IMR-90 (cell line): Measurements from ENCODE around the gene SBNO1. TPM values are rescaled to one million over a fixed set of nuclear protein-coding genes. Genes with fewer than 3 reads are reported as not detected.

Experiments
- ATAC-seq: fragments of 200-7000 bp; cut with Tn5 transposase; 2 replicates; pipeline ENCODE4 v1.9.1; 2020; ENCODE audit warnings: low read depth, mild to moderate bottlenecking, moderate library complexity
- BruUV-seq: library from RNA; stranded (reverse); fragments of 400-500 nt; replicated peaks from 2 replicates; lab custom pipeline; 2021; lab: Mats Ljungman, UMichigan
- CTCF ChIA-PET: fragments of 300-600 bp; formaldehyde crosslinking; extraction: SDS; loops from one replicate; lab custom pipeline; 2021; ENCODE audit warnings: antibody characterized with exemption; lab: Yijun Ruan, JAX
- POLR2A ChIA-PET: fragments of 300-600 bp; sonication (Branson Sonifier 250); formaldehyde crosslinking; loops from one replicate; lab custom pipeline; 2022; ENCODE audit warnings: antibody characterized with exemption; ENCODE audit not compliant: unreplicated experiment; lab: Charles Lee
- DNase-seq: peaks from one replicate; pipeline ENCODE4 v3.0.0; 2013
- H2AFZ ChIP-seq: replicated peaks from 2 replicates; pipeline ENCODE3; 2013; ENCODE audit warnings: low read length, mild to moderate bottlenecking; ENCODE audit not compliant: poor library complexity
- H2AK5ac ChIP-seq: 2 replicates; pipeline ENCODE4 v1.6.1; 2013; ENCODE audit warnings: low read depth, low read length, inconsistent platforms
- H2AK9ac ChIP-seq: replicated peaks from 2 replicates; pipeline ENCODE3; 2013; ENCODE audit warnings: mild to moderate bottlenecking, low read depth, low read length, moderate library complexity; ENCODE audit not compliant: poor library complexity
- H2BK120ac ChIP-seq: 2 replicates; pipeline ENCODE4 v1.6.1; 2013; ENCODE audit warnings: low read depth, low read length, inconsistent platforms
- H2BK15ac ChIP-seq: 3 replicates; pipeline ENCODE4 v1.6.1; 2013; ENCODE audit warnings: low read depth, low read length, inconsistent platforms
- H2BK20ac ChIP-seq: 2 replicates; pipeline ENCODE4 v1.6.1; 2013; ENCODE audit warnings: low read depth, mild to moderate bottlenecking, inconsistent platforms, low read length, moderate library complexity
- H2BK5ac ChIP-seq: 2 replicates; pipeline ENCODE4 v1.6.1; 2013; ENCODE audit warnings: mild to moderate bottlenecking, low read depth, low read length, inconsistent platforms; ENCODE audit not compliant: poor library complexity, severe bottlenecking
- H3K14ac ChIP-seq: replicated peaks from 2 replicates; pipeline ENCODE4 v1.6.1; 2013; ENCODE audit warnings: low read depth, low read length, inconsistent platforms
- H3K18ac ChIP-seq: 2 replicates; pipeline ENCODE4 v1.6.1; 2013; ENCODE audit warnings: low read depth, low read length, control low read depth
- H3K23ac ChIP-seq: 2 replicates; pipeline ENCODE4 v1.6.1; 2013; ENCODE audit warnings: low read depth, low read length, inconsistent platforms
- H3K27ac ChIP-seq: 2 replicates; pipeline ENCODE4 v1.5.1; 2013; ENCODE audit warnings: mild to moderate bottlenecking, control low read depth, low read length; ENCODE audit not compliant: insufficient read depth
- H3K27me3 ChIP-seq: 2 replicates; pipeline ENCODE4 v1.6.1; 2013; ENCODE audit warnings: low read length; ENCODE audit not compliant: control insufficient read depth, insufficient read depth
- H3K36me3 ChIP-seq: 2 replicates; pipeline ENCODE4 v1.6.1; 2013; ENCODE audit warnings: low read length, mixed read lengths; ENCODE audit not compliant: control insufficient read depth, insufficient read depth
- H3K4ac ChIP-seq: 2 replicates; pipeline ENCODE4 v1.6.1; 2013; ENCODE audit warnings: low read depth, low read length, inconsistent platforms
- H3K4me1 ChIP-seq: 2 replicates; pipeline ENCODE4 v1.6.1; 2013; ENCODE audit warnings: low read length, mixed read lengths; ENCODE audit not compliant: control insufficient read depth, insufficient read depth
- H3K4me2 ChIP-seq: 2 replicates; pipeline ENCODE4 v1.6.1; 2013; ENCODE audit warnings: low read depth, mild to moderate bottlenecking, control low read depth, low read length, moderate library complexity
- H3K4me3 ChIP-seq: 2 replicates; pipeline ENCODE4 v1.5.1; 2013; ENCODE audit warnings: low read depth, mild to moderate bottlenecking, control low read depth, low read length, moderate library complexity; ENCODE audit not compliant: insufficient read depth
- H3K56ac ChIP-seq: 2 replicates; pipeline ENCODE4 v1.6.1; 2013; ENCODE audit warnings: low read length, inconsistent platforms; ENCODE audit not compliant: insufficient read depth; ENCODE audit errors: extremely low read depth
- H3K79me1 ChIP-seq, 2 experiments: 2 replicates each; pipeline ENCODE4 v1.6.1; 2013; ENCODE audit warnings: low read length in 2 of 2, inconsistent platforms in 1 of 2, low read depth in 1 of 2
- H3K9ac ChIP-seq: 2 replicates; pipeline ENCODE4 v1.6.1; 2013; ENCODE audit warnings: low read depth, low read length, control low read depth
- H3K9me1 ChIP-seq: 2 replicates; pipeline ENCODE4 v1.6.1; 2013; ENCODE audit warnings: low read length, inconsistent platforms; ENCODE audit not compliant: insufficient read depth
- H3K9me3 ChIP-seq: 2 replicates; pipeline ENCODE4 v1.6.1; 2013; ENCODE audit warnings: low read length; ENCODE audit not compliant: control insufficient read depth, insufficient read depth
- H4K20me1 ChIP-seq: 2 replicates; pipeline ENCODE4 v1.6.1; 2013; ENCODE audit warnings: low read length, inconsistent platforms; ENCODE audit not compliant: insufficient read depth
- H4K5ac ChIP-seq: 2 replicates; pipeline ENCODE4 v1.6.1; 2013; ENCODE audit warnings: mild to moderate bottlenecking, low read depth, low read length, control low read depth
- H4K8ac ChIP-seq, 2 experiments: 2 replicates each; pipeline ENCODE4 v1.6.1; 2013; ENCODE audit warnings: low read depth in 2 of 2, low read length in 2 of 2, control low read depth in 1 of 2, inconsistent platforms in 1 of 2
- H4K91ac ChIP-seq: 2 replicates; pipeline ENCODE4 v1.6.1; 2013; ENCODE audit warnings: low read depth, low read length, inconsistent platforms; ENCODE audit not compliant: insufficient read depth
- BHLHE40 ChIP-seq: fragments of 150-350 bp; IDR thresholded peaks from 2 replicates; pipeline ENCODE4 v1.6.1; 2016; ENCODE audit warnings: mild to moderate bottlenecking, low read depth, low read length
- CEBPB ChIP-seq: IDR thresholded peaks from 2 replicates; pipeline ENCODE4 v1.6.1; 2012; ENCODE audit warnings: low read depth, low read length, improper control_type of control experiment
- FOS ChIP-seq: fragments of 150-350 bp; IDR thresholded peaks from 2 replicates; pipeline ENCODE4 v1.6.1; 2016; ENCODE audit warnings: low read depth, low read length
- MAFK ChIP-seq: IDR thresholded peaks from 2 replicates; pipeline ENCODE4 v1.6.1; 2012; ENCODE audit warnings: low read depth, low read length, improper control_type of control experiment
- MXI1 ChIP-seq: IDR thresholded peaks from 2 replicates; pipeline ENCODE4 v1.6.1; 2012; ENCODE audit warnings: low read depth, mild to moderate bottlenecking, low read length, moderate library complexity, borderline replicate concordance
- WGBS, 2 experiments: methylation state at CpG; one replicate each; pipeline versions ENCODE4 v1.1.5 to v1.1.7; 2013; ENCODE audit warnings: missing lambda C conversion rate in 2 of 2; ENCODE audit not compliant: insufficient read length in 1 of 2; ENCODE audit errors: extremely low coverage in 2 of 2; 5-methylcytosine and 5-hydroxymethylcytosine counted together
- dilution Hi-C: fragments of 300-500 bp; cut with HindIII; formaldehyde crosslinking; loops from one replicate; pipeline ENCODE4 v1.14.3; 2018; ENCODE audit warnings: low sequenced_read_pairs; ENCODE audit not compliant: unreplicated experiment
- in situ Hi-C: fragments of 300-500 bp; cut with MboI; formaldehyde crosslinking; loops from 3 replicates; pipeline ENCODE4 v1.14.3; 2019; ENCODE audit warnings: low sequenced_read_pairs, inconsistent platforms, mixed read lengths
- intact Hi-C: fragments of 100-400 bp; cut with micrococcal nuclease; formaldehyde crosslinking; loops from 2 replicates; pipeline ENCODE4 v1.10.0; 2022
- polyA plus RNA-seq, 3 experiments: library from polyadenylated mRNA; depleted of rRNA; stranded (reverse); fragments of >200 nt; gene quantifications; 2 replicates each; pipeline ENCODE4 v1.2.3, GENCODE V29; 2012; ENCODE audit warnings: low replicate concordance in 1 of 3
- total RNA-seq: library from RNA; depleted of rRNA; stranded (reverse); fragments of >200 nt; gene quantifications from 2 replicates; pipeline ENCODE4 v1.2.3, GENCODE V29; 2012

SBNO1 gene
- total and polyA plus RNA-seq, 2 of the 4 experiments (the other 2 are of a cell fraction), result 5.3 to 24.9 TPM

GRCh38 chr12:123344086-123344485 is 20.6 kb downstream of the SBNO1 start:
- H2AK5ac ChIP-seq, result no peak overlapping the region
- H2BK15ac ChIP-seq, result no peak overlapping the region
- no peak overlapping the region for H4K8ac ChIP-seq
- H3K9me1 ChIP-seq, result no peaks in the 10 kb centered on the region
- no peak overlapping the region for H2AK9ac ChIP-seq
- H4K91ac ChIP-seq, result no peak overlapping the region
- H3K4ac ChIP-seq, result no peak overlapping the region
- no peak overlapping the region for H3K56ac ChIP-seq
- H3K4me2 ChIP-seq, result no peak overlapping the region
- no peak overlapping the region for H3K14ac ChIP-seq
- dilution Hi-C loops (no loop called here), in situ Hi-C loops (no loop called here), intact Hi-C loops (no loop called here)
- H3K23ac ChIP-seq, result no peak overlapping the region
- no peaks in the 10 kb centered on the region for H3K27me3 ChIP-seq
- BruUV-seq, result no TSS peak
- H3K36me3 ChIP-seq, result peaks cover 46% of the 10 kb centered on the region
- no peak overlapping the region for H2BK20ac ChIP-seq
- no peak overlapping the region for H3K4me3 ChIP-seq
- no peak for ATAC-seq
- no peak overlapping the region for H4K5ac ChIP-seq
- 92% methylated on average over 5 of the region's 6 CpGs; no CpG with 5 or more reads in 1 of the 2 experiments for WGBS, 2 experiments
- no peak overlapping the region for H2BK5ac ChIP-seq
- H3K18ac ChIP-seq, result no peak overlapping the region
- no peaks in the 10 kb centered on the region for H3K9me3 ChIP-seq
- no peak overlapping the region for H3K27ac ChIP-seq
- peaks cover 5% of the 10 kb centered on the region; the same call in 1 of the 2 replicates for H4K20me1 ChIP-seq
- DNase-seq, result no peak
- H3K9ac ChIP-seq, result no peak overlapping the region
- H2BK120ac ChIP-seq, result no peak overlapping the region
- H3K79me1 ChIP-seq, result peaks cover 32 to 41% of the 10 kb centered on the region in 2 experiments
- no peaks in the 10 kb centered on the region for H3K4me1 ChIP-seq
- ChIA-PET POLR2A (no interaction called here), CTCF (no interaction called here)
- H2AFZ ChIP-seq, result no peak overlapping the region
- TF ChIP-seq MAFK, result no peak
- no peak for TF ChIP-seq MXI1
- TF ChIP-seq BHLHE40, result no peak
- no peak for TF ChIP-seq FOS
- no peak for TF ChIP-seq CEBPB
